GM10266 (cell line): ENCODE data around the gene OSBPL10.

Experiments
- DNase-seq: peaks from one replicate; pipeline ENCODE4 v3.0.0; 2012; ENCODE audit errors: extremely low spot score
- TF ChIP-seq, protein P1 (sequence below): IDR thresholded peaks from 2 replicates; pipeline ENCODE4 v1.5.1; 2012; ENCODE audit warnings: mild to moderate bottlenecking, low read depth; ENCODE audit not compliant: control insufficient read depth, insufficient read depth; ENCODE audit errors: missing control alignments

OSBPL10 gene

DNA sequence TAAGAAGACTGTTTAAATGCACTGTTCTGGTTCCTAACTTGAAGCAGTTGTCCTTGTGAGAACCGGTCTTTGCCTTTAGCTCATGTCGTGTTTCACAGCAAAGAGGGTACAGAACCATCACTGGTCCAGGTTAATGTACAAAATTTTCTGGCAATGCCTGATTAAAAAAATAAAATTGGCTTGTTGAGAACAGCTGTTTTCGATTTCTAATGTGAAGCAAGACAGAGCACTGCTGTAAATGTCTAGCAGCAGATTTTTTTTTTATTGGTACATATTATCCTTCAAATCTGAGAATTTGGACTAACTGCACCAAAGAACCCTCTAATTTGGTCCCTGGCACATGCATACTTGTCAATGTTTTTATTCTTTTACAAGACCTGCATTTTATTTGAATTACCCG is 345.0 kb downstream of the OSBPL10 start:
- no peak for DNase-seq
- TF ChIP-seq, protein P1, sequence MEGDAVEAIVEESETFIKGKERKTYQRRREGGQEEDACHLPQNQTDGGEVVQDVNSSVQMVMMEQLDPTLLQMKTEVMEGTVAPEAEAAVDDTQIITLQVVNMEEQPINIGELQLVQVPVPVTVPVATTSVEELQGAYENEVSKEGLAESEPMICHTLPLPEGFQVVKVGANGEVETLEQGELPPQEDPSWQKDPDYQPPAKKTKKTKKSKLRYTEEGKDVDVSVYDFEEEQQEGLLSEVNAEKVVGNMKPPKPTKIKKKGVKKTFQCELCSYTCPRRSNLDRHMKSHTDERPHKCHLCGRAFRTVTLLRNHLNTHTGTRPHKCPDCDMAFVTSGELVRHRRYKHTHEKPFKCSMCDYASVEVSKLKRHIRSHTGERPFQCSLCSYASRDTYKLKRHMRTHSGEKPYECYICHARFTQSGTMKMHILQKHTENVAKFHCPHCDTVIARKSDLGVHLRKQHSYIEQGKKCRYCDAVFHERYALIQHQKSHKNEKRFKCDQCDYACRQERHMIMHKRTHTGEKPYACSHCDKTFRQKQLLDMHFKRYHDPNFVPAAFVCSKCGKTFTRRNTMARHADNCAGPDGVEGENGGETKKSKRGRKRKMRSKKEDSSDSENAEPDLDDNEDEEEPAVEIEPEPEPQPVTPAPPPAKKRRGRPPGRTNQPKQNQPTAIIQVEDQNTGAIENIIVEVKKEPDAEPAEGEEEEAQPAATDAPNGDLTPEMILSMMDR, result no peak

DNA sequence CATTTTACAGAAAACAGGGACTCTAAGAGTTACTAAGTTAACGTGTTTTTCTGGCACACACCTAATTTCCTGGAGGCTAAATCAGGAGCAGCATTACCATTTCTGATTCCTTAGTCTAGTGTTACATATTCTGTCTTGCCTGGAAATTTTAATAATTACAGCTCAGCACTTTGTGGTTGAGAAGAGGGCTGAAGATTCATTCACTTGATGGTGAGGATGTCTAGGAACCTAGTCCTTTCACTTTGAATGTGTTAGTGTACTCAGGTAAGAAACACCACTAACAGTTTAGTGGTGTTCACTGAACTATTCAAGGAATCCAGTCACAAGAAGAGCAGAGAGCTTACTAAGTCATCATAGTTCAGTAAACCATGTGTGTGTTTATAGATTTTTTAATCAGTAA is 345.5 kb downstream of the OSBPL10 start:
- TF ChIP-seq, protein P1, result no peak
- DNase-seq, result no peak

DNA sequence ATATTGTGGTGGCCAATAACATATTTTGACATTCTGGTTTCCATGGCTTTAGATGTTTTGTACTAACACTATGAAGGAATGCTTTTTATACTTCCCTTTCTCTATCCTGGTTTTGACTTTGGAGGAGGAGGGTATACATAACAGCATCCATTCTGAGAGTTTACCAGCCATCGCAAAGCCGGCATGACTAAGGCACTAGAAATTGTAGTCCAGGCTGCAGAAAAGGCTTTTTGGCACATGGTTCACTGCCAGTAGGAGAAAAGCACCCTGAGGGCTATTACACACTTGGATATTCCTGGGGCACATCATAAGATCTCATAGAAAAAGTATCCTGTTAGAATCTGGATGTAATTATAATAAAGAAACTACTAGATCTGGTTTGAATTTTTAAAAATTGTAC is 346.6 kb downstream of the OSBPL10 start:
- TF ChIP-seq, protein P1, result no peak
- DNase-seq, result no peak

DNA sequence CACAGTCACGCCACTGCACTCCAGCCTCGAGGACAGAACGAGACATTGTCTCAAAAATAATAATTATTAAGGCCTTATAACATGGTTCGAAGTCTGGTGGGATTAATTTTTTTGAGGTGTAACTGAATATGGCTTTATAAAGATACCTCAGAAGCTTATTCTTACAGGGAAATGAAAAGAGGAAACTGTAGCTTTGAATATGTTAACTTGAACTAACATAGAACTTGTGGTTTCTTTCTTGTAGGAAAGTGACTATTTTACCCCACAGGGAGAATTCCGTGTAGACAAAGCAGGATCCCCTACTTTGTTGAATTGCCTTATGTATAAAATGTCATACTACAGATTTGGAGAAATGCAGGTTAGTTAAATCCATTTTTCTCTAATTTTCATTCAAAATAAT is 352.0 kb downstream of the OSBPL10 start:
- TF ChIP-seq, protein P1, result no peak
- no peak for DNase-seq

DNA sequence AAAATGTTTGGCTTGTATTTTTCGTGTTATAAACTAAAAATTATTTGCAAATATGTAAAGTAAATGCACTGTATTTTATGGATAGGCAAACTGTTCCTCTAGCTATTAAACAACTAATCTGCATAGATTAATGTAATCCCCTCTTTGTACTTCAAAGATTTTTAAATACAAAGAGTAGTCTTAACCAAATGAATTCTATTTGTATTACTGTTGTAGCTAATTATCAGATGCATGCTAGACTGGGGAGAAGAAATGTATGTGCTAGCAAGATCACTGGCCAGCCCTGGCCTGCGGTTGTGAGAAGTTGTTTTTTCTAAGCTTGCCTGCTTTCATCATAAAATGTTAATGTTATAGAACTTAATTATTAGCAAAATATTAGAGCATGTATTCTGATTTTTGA is 355.7 kb downstream of the OSBPL10 start:
- DNase-seq, result no peak
- TF ChIP-seq, protein P1, result no peak

DNA sequence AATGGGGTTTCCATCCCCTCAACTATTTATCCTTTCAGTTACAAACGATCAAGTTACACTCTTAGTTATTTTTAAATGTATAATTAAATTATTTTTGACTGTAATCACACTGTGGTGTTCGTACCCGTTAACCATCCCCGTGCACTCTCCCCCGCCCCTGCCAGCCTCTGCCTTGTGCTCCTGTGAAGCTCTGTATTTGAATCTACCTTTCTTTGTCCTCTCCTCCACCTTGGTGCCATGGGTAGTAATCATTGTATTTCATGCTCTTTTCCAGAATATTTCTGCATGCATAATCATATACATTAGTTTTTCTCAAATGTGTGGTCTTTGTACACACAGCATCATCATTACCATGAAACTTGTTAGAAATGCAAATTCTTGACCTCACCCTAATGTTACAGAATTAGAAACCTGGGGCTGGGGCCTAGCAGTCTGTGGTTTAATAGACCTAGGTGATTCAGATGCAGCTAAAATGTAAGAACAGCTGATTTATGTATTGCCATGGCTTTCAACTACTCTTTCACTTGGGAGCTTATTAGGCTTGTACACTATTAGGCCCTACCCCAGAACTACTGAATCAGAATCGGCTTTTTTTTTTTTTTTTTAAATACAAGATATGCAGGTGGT is 356.9 kb downstream of the OSBPL10 start:
- TF ChIP-seq, protein P1, result no peak
- no peak for DNase-seq

DNA sequence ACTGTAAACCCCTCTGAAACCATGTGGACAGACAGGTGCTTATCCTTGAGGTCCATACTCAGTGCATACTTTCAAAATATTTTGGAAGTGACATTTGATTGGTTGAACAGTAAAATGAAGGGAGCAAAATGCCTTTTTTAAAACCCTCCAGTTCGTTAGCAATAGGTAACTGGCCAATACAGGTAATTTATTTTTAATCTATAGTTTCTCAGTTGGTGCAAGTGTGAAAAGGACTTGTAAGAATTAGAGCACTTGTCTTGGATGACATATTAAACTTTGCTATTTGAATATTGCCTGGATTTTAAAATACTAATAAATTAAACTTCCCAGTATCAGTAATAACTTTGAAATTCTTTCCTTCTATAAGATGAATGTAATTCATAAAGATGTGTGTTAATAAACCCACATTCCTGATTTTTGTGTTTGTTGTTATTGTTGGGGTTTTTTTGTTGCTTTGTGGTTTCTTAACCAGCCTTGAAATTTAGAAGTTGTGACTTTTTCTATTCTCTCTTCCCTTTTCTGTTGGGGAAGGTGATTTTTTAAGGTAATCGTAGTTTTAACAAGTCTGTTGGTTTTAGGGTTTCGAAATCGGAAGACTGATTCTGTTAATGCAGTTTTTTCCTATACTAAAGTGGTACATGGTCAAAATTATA is 358.3 kb downstream of the OSBPL10 start:
- DNase-seq, result no peak
- TF ChIP-seq, protein P1, result no peak
